Measurements from ENCODE around the gene PLA2G7. TPM values are rescaled to one million over a fixed set of nuclear protein-coding genes. Genes with fewer than 3 reads are reported as not detected.
A peak's percentile ranks its signal among the peaks of the same experiment; 100 is the strongest.
"Not testable (repeated sequence)": the region's sequence is repeated elsewhere in the genome, so short reads cannot be mapped to it uniquely, and the experiment has no call there.

PLA2G7 gene
- total RNA-seq (10 to 100 TPM in 1 of 2 donors, 1 to 10 TPM in 1; 5.4 to 10.9 TPM), polyA plus RNA-seq (ENCODE audit: insufficient read length in 2 of 2) (1 to 10 TPM; 7.7 to 9.0 TPM)
- long read RNA-seq, donor 1, partial matches to known transcripts, result 0 of 1 reads
- long read RNA-seq, donor 1, other reads (novel, unspliced or antisense), result 0 of 1 reads
- long read RNA-seq, donor 2, result 0 reads
- long read RNA-seq, donor 3, result 0 reads
- long read RNA-seq, donor 4, result 0 reads

DNA sequence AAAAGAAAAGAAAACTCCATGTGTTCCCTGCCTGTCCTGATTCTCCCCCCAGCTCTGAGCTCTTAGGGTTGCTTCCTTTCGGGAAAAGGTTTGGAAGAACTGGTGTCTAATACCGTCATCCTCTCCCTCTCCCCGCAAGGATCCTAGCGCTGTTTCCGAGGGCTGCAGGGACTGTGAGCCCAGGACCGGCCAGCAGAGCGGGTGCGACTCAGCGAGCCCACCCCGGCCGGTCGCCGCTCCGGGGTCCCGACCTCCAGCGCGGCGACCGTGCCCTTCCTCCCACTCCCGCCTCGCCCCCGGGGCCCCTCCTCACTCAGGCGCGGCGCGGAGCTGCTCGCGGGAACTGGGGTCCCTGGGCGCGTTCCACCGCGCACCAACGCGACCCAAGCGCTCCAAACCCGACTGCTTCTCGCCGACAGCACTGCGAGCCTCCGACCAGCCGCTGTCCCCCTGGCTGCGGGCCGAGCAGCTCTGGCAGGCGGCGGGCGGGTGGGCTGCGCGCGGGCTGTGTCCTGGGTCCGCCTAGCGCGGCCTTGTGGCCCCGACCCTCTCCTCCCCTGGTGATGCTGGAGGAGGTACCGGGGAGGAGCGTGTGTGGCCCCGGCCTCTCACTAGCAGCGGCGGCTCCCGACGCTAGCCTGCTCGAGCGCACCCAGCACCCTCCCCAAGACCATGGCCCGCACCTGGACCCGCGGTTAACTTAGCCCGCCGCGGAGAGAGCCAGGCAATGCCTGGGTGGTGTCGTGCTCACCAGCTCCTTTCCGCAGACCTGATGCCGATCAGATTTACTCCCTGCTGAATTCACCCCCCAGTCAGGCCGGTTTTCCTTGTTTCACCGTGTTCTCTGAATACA, at the start of gene PLA2G7:
Gene PLA2G7, minus strand, starts transcription at position 509 of the 853 bp plus-strand sequence. CDS start 12,484 bp downstream, outside the sequence.
- under 1% methylated on average over 73 of the region's 73 CpGs for WGBS (ENCODE audit: insufficient coverage)
- Histone ChIP-seq H3K27me3 (ENCODE audit: control insufficient read depth, insufficient read depth, low read length) (no peaks in the 10 kb centered on the region), H3K4me3 (ENCODE audit: low read depth, low read length) (peak within 1 kb of the TSS; percentile 59), H3K9me3 (ENCODE audit: control insufficient read depth, insufficient read depth, low read length) (no peaks in the 10 kb centered on the region), H3K4me1 (ENCODE audit: control insufficient read depth, insufficient read depth, low read length) (peaks cover 14% of the 10 kb centered on the region), H3K27ac (ENCODE audit: low read depth, low read length) (peak within 1 kb of the TSS; percentile 19), H3K36me3 (ENCODE audit: control insufficient read depth, insufficient read depth, low read length) (no peaks in the 10 kb centered on the region)
- DNase-seq (ENCODE audit: low read depth in 4 of 6, low spot score in 6 of 6), result peak in 5 of 6 donors; percentile 18 to 79 (median 28)

- Histone ChIP-seq H3K36me3 (ENCODE audit: control insufficient read depth, insufficient read depth, low read length) (no peaks in the 10 kb centered on the region), H3K4me1 (ENCODE audit: control insufficient read depth, insufficient read depth, low read length) (no peaks in the 10 kb centered on the region), H3K27me3 (ENCODE audit: control insufficient read depth, insufficient read depth, low read length) (no peaks in the 10 kb centered on the region), H3K27ac (ENCODE audit: low read depth, low read length) (no peak overlapping the region), H3K4me3 (ENCODE audit: low read depth, low read length) (no peak overlapping the region), H3K9me3 (ENCODE audit: control insufficient read depth, insufficient read depth, low read length) (no peaks in the 10 kb centered on the region)
- peak in 1 of 6 donors; percentile 12 for DNase-seq (ENCODE audit: low read depth in 4 of 6, low spot score in 6 of 6)
- no CpG with 5 or more reads among the region's 1 CpG for WGBS (ENCODE audit: insufficient coverage)
These were observed 49.4 kb upstream of the PLA2G7 start for GRCh38 chr6:46784535-46784934.

- no peaks in the 10 kb centered on the region for H3K36me3 ChIP-seq (ENCODE audit: control insufficient read depth, insufficient read depth, low read length)
- WGBS (ENCODE audit: insufficient coverage), result 100% methylated on average over 1 of the region's 6 CpGs
- H3K4me3 ChIP-seq (ENCODE audit: low read depth, low read length), result no peak overlapping the region
- H3K27ac ChIP-seq (ENCODE audit: low read depth, low read length), result no peak overlapping the region
- H3K9me3 ChIP-seq (ENCODE audit: control insufficient read depth, insufficient read depth, low read length), result no peaks in the 10 kb centered on the region
- H3K27me3 ChIP-seq (ENCODE audit: control insufficient read depth, insufficient read depth, low read length), result no peaks in the 10 kb centered on the region
- DNase-seq (ENCODE audit: low read depth in 4 of 6, low spot score in 6 of 6), result peak; percentile 31 to 93 (median 64)
- no peaks in the 10 kb centered on the region for H3K4me1 ChIP-seq (ENCODE audit: control insufficient read depth, insufficient read depth, low read length)
These were observed 46.6 kb upstream of the PLA2G7 start for GRCh38 chr6:46781478-46782378.

GRCh38 chr6:46777476-46778346, 42.5 kb upstream of the PLA2G7 start:
- H3K4me3 ChIP-seq (ENCODE audit: low read depth, low read length), result no peak overlapping the region
- H3K36me3 ChIP-seq (ENCODE audit: control insufficient read depth, insufficient read depth, low read length), result no peaks in the 10 kb centered on the region
- H3K27me3 ChIP-seq (ENCODE audit: control insufficient read depth, insufficient read depth, low read length), result no peaks in the 10 kb centered on the region
- no peak overlapping the region for H3K27ac ChIP-seq (ENCODE audit: low read depth, low read length)
- no peak for DNase-seq (ENCODE audit: low read depth in 4 of 6, low spot score in 6 of 6)
- no peaks in the 10 kb centered on the region for H3K4me1 ChIP-seq (ENCODE audit: control insufficient read depth, insufficient read depth, low read length)
- WGBS (ENCODE audit: insufficient coverage), result 94% methylated on average over 8 of the region's 12 CpGs
- no peaks in the 10 kb centered on the region for H3K9me3 ChIP-seq (ENCODE audit: control insufficient read depth, insufficient read depth, low read length)

DNA sequence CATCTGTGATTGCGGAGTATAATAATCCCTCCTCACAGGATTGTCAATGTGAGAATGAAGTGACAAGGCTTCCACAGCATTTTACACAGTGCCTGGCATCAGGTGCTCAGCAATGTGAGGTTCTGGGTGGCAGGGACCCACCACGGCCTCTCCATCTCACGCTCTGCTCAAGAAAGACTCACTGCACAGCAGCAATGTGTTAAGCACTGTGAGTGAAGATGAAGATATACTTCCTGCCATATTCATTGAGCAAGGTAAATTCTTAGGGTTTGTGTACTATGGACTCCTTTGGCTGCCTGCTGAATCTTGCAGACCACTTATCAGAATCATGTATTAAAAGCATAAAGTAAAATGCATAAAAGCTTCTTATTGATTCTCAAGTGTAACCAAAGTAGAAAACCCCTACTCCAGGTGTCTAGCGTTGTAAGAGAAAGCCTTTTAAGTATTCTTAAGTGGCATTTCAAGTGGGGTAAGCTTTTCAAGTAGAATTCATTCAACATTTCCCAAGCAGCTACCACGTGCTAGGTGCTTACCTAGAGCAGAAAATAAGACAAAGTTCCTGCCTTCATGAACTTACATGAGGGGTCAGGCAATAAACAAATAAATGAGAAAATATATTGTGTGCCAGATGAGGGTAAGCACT, 41.0 kb upstream of the PLA2G7 start:
- Histone ChIP-seq H3K9me3 (ENCODE audit: control insufficient read depth, insufficient read depth, low read length) (no peaks in the 10 kb centered on the region), H3K4me1 (ENCODE audit: control insufficient read depth, insufficient read depth, low read length) (no peaks in the 10 kb centered on the region), H3K36me3 (ENCODE audit: control insufficient read depth, insufficient read depth, low read length) (no peaks in the 10 kb centered on the region), H3K27me3 (ENCODE audit: control insufficient read depth, insufficient read depth, low read length) (no peaks in the 10 kb centered on the region), H3K27ac (ENCODE audit: low read depth, low read length) (no peak overlapping the region), H3K4me3 (ENCODE audit: low read depth, low read length) (no peak overlapping the region)
- DNase-seq (ENCODE audit: low read depth in 4 of 6, low spot score in 6 of 6), result no peak
- 100% methylated on average over 2 of the region's 5 CpGs for WGBS (ENCODE audit: insufficient coverage)

- 95% methylated on average over 17 of the region's 24 CpGs for WGBS (ENCODE audit: insufficient coverage)
- DNase-seq (ENCODE audit: low read depth in 4 of 6, low spot score in 6 of 6); H3K36me3 ChIP-seq (ENCODE audit: control insufficient read depth, insufficient read depth, low read length); H3K27me3 ChIP-seq (ENCODE audit: control insufficient read depth, insufficient read depth, low read length); H3K4me3 ChIP-seq (ENCODE audit: low read depth, low read length); H3K9me3 ChIP-seq (ENCODE audit: control insufficient read depth, insufficient read depth, low read length); H3K27ac ChIP-seq (ENCODE audit: low read depth, low read length); H3K4me1 ChIP-seq (ENCODE audit: control insufficient read depth, insufficient read depth, low read length): not testable (repeated sequence)
These were observed 39.6 kb upstream of the PLA2G7 start for GRCh38 chr6:46774736-46775135.

DNA sequence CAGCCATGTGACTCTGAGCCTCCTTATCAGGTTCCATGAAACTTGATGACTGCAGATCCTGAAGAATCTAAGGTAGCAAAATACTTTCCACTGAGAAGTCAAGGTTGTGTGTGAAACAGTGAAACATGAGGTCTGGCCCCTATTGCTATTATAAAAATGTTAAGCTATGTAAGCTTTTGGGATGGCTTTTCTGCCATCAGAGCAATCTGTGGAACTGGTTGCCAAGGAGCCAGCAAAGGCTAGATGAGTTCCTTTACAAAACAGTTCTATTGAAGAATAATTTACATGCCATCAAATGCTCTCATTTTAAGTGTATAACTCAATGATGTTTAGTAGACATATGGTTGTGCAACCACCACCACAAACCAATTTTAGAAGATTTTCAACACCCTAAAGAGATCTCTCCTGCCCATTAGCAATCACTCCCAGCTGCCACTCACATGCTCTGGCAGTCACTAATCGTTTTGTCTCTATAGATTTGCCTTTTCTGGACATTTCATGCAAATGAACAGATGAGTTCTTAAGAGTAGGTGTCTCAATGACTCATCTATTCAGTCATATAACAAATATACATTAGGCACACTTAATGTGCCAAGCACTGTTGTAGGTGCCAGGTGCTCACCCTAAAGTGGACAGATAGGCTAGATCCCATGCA, 38.2 kb upstream of the PLA2G7 start:
- Histone ChIP-seq H3K27ac (ENCODE audit: low read depth, low read length) (no peak overlapping the region), H3K4me1 (ENCODE audit: control insufficient read depth, insufficient read depth, low read length) (no peaks in the 10 kb centered on the region), H3K27me3 (ENCODE audit: control insufficient read depth, insufficient read depth, low read length) (no peaks in the 10 kb centered on the region), H3K9me3 (ENCODE audit: control insufficient read depth, insufficient read depth, low read length) (no peaks in the 10 kb centered on the region), H3K36me3 (ENCODE audit: control insufficient read depth, insufficient read depth, low read length) (no peaks in the 10 kb centered on the region), H3K4me3 (ENCODE audit: low read depth, low read length) (no peak overlapping the region)
- WGBS (ENCODE audit: insufficient coverage), result no CpG with 5 or more reads among the region's 1 CpG
- DNase-seq (ENCODE audit: low read depth in 4 of 6, low spot score in 6 of 6), result no peak

GRCh38 chr6:46772762-46773161, 37.6 kb upstream of the PLA2G7 start:
- Histone ChIP-seq H3K4me3 (ENCODE audit: low read depth, low read length) (no peak overlapping the region), H3K9me3 (ENCODE audit: control insufficient read depth, insufficient read depth, low read length) (no peaks in the 10 kb centered on the region), H3K27me3 (ENCODE audit: control insufficient read depth, insufficient read depth, low read length) (no peaks in the 10 kb centered on the region), H3K36me3 (ENCODE audit: control insufficient read depth, insufficient read depth, low read length) (no peaks in the 10 kb centered on the region), H3K4me1 (ENCODE audit: control insufficient read depth, insufficient read depth, low read length) (no peaks in the 10 kb centered on the region), H3K27ac (ENCODE audit: low read depth, low read length) (no peak overlapping the region)
- 100% methylated on average over 1 of the region's 2 CpGs for WGBS (ENCODE audit: insufficient coverage)
- peak in 1 of 6 donors; percentile 23 for DNase-seq (ENCODE audit: low read depth in 4 of 6, low spot score in 6 of 6)

Measured in spinal cord (tissue), 10 donors.